Calu3 (cell line): Measurements from ENCODE around the gene PCOLCE2. TPM values are rescaled to one million over a fixed set of nuclear protein-coding genes. Genes with fewer than 3 reads are reported as not detected.
A peak's percentile ranks its signal among the peaks of the same experiment; 100 is the strongest.
"Not testable (repeated sequence)": the region's sequence is repeated elsewhere in the genome, so short reads cannot be mapped to it uniquely, and the experiment has no call there.

Experiments
- BruUV-seq: library from RNA; stranded (reverse); fragments of 400-500 nt; replicated peaks from 2 replicates; lab custom pipeline; 2021; lab: Mats Ljungman, UMichigan
- CTCF ChIA-PET: fragments of 300-600 bp; sonication (Branson Sonifier 250); formaldehyde crosslinking; loops from one replicate; lab custom pipeline; 2022; ENCODE audit warnings: antibody characterized with exemption; lab: Charles Lee
- DNase-seq: peaks from one replicate; pipeline ENCODE4 v3.0.0; 2022
- H3K27ac Mint-ChIP-seq: one replicate; pipeline ENCODE4 v1.8.0; 2022; ENCODE audit warnings: mixed read lengths; ENCODE audit not compliant: unreplicated experiment
- H3K27me3 Mint-ChIP-seq: one replicate; pipeline ENCODE4 v1.8.0; 2022; ENCODE audit warnings: mixed read lengths; ENCODE audit not compliant: unreplicated experiment
- H3K36me3 Mint-ChIP-seq: one replicate; pipeline ENCODE4 v1.8.0; 2022; ENCODE audit warnings: mild to moderate bottlenecking, moderate library complexity, mixed read lengths; ENCODE audit not compliant: insufficient read depth, unreplicated experiment
- H3K4me1 Mint-ChIP-seq: one replicate; pipeline ENCODE4 v1.8.0; 2022; ENCODE audit warnings: mild to moderate bottlenecking, low read depth, mixed read lengths; ENCODE audit not compliant: unreplicated experiment
- H3K4me3 Mint-ChIP-seq: one replicate; pipeline ENCODE4 v1.8.0; 2022; ENCODE audit warnings: mild to moderate bottlenecking, low read depth, moderate library complexity, mixed read lengths; ENCODE audit not compliant: unreplicated experiment
- H3K9me3 Mint-ChIP-seq: one replicate; pipeline ENCODE4 v1.8.0; 2022; ENCODE audit warnings: low read depth, mixed read lengths; ENCODE audit not compliant: unreplicated experiment
- intact Hi-C: fragments of 100-400 bp; cut with micrococcal nuclease; formaldehyde crosslinking; loops from one replicate; pipeline ENCODE4 v1.10.0; 2022; ENCODE audit not compliant: unreplicated experiment
- total RNA-seq: library from RNA; stranded (reverse); gene quantifications from 2 replicates; pipeline ENCODE4 v1.2.3, GENCODE V29; 2022
- TF ChIP-seq, protein P1 (sequence below): fragments of 200-600 bp; IDR thresholded peaks from one replicate; pipeline ENCODE4 v1.8.0; 2022; ENCODE audit warnings: antibody characterized with exemption; ENCODE audit not compliant: unreplicated experiment

Gene PCOLCE2
- total RNA-seq, 1 experiment from 2014 or later: 9.6 TPM

DNA sequence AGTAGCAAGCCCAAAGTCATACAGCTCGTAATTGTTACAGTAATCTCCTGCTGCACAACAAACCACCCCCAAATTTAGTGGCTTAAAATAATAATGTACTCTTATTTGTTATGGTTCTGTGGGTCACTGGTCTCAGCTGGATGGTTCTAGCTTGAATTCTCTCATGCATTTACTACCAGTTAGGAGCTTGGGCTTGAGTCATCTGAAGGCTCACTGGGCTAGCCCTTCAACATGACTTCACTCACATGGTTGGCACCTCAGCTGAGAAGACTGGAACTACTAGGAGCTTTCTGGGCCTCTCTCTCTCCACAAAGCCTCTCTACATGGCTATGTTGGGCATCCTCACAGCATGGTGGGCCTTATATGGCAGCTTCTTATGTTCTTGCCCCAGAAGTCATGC, 12.5 kb downstream of the PCOLCE2 start:
- no TSS peak for BruUV-seq
- H3K4me1 Mint-ChIP-seq: no peaks in the 10 kb centered on the region
- CTCF ChIA-PET: no interaction called here
- H3K36me3 Mint-ChIP-seq: no peaks in the 10 kb centered on the region
- no peak overlapping the region for H3K4me3 Mint-ChIP-seq
- H3K9me3 Mint-ChIP-seq: no peaks in the 10 kb centered on the region
- H3K27ac Mint-ChIP-seq: no peak overlapping the region
- TF ChIP-seq, protein P1, sequence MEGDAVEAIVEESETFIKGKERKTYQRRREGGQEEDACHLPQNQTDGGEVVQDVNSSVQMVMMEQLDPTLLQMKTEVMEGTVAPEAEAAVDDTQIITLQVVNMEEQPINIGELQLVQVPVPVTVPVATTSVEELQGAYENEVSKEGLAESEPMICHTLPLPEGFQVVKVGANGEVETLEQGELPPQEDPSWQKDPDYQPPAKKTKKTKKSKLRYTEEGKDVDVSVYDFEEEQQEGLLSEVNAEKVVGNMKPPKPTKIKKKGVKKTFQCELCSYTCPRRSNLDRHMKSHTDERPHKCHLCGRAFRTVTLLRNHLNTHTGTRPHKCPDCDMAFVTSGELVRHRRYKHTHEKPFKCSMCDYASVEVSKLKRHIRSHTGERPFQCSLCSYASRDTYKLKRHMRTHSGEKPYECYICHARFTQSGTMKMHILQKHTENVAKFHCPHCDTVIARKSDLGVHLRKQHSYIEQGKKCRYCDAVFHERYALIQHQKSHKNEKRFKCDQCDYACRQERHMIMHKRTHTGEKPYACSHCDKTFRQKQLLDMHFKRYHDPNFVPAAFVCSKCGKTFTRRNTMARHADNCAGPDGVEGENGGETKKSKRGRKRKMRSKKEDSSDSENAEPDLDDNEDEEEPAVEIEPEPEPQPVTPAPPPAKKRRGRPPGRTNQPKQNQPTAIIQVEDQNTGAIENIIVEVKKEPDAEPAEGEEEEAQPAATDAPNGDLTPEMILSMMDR: no peak
- DNase-seq: no peak
- no peaks in the 10 kb centered on the region for H3K27me3 Mint-ChIP-seq
- intact Hi-C loops: no loop called here

GRCh38 chr3:142875583-142876207, 13.2 kb downstream of the PCOLCE2 start:
- DNase-seq: no peak
- BruUV-seq: no TSS peak
- Mint-ChIP-seq H3K4me3 (no peak overlapping the region), H3K36me3 (no peaks in the 10 kb centered on the region), H3K4me1 (no peaks in the 10 kb centered on the region), H3K27me3 (no peaks in the 10 kb centered on the region), H3K27ac (no peak overlapping the region), H3K9me3 (no peaks in the 10 kb centered on the region)
- intact Hi-C loops: no loop called here
- TF ChIP-seq, protein P1: no peak
- CTCF ChIA-PET: no interaction called here

DNA sequence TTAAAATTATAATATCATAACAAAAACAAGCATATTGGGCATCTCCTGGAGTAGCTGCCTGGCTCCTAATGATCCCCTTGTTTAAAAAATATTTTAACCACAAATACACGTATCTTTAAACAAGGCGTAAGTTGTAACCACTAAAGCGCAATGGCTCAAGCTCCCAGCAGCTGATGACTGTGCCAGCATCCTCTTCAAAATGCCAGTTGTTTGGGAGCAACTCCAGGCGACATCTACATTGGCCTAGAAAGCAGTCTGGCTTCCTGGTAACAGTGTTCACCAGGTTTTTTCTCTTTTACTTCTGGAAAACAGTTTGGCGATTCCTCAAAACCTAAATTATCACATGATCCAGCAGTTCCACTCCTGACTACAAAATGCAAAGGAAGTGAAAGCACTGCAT, 13.8 kb downstream of the PCOLCE2 start:
- no peak overlapping the region for H3K27ac Mint-ChIP-seq
- CTCF ChIA-PET: no interaction called here
- intact Hi-C loops: no loop called here
- DNase-seq: no peak
- no peaks in the 10 kb centered on the region for H3K9me3 Mint-ChIP-seq
- no peaks in the 10 kb centered on the region for H3K27me3 Mint-ChIP-seq
- H3K4me3 Mint-ChIP-seq: no peak overlapping the region
- no peaks in the 10 kb centered on the region for H3K36me3 Mint-ChIP-seq
- BruUV-seq: no TSS peak
- TF ChIP-seq, protein P1: no peak
- H3K4me1 Mint-ChIP-seq: no peaks in the 10 kb centered on the region

DNA sequence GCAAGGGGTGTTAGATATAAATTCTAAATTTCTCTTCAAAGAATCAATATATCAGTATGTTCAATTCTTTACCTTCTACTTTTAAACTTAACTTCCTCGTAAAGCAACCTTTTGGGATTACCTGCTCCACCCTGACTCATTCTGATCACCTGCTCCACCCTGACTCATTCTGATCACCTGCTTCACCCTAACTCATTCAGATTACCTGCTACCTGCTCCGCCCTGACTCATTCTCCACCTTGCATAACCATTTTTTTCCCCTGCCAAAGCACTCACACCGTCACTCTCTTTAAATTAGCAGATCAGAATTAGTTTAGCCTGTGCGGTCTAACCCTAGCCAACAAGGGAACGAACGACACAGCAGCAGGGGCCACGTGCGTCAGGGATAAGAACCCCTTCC, 20.5 kb downstream of the PCOLCE2 start:
- Mint-ChIP-seq H3K27ac (peak overlapping the region; percentile 5), H3K4me1 (peaks cover 10% of the 10 kb centered on the region)
- H3K4me3 Mint-ChIP-seq, BruUV-seq, H3K27me3 Mint-ChIP-seq, H3K9me3 Mint-ChIP-seq, CTCF ChIA-PET, intact Hi-C loops, H3K36me3 Mint-ChIP-seq: not testable (repeated sequence)
- DNase-seq: peak; percentile 68
